HG02642 (cell line): Measurements from ENCODE around the gene RUBCNL.

Experiments used
- ATAC-seq: cut with Tn5 transposase; IDR thresholded peaks from one replicate; pipeline ENCODE4 v1.9.1; 2021; ENCODE audit warnings: mild to moderate bottlenecking; ENCODE audit not compliant: unreplicated experiment, poor library complexity

The RUBCNL gene

GRCh38 chr13:46343279-46343994, 43.6 kb downstream of the RUBCNL start:
- ATAC-seq: no peak

GRCh38 chr13:46342538-46342937, 44.5 kb downstream of the RUBCNL start:
- no peak for ATAC-seq

DNA sequence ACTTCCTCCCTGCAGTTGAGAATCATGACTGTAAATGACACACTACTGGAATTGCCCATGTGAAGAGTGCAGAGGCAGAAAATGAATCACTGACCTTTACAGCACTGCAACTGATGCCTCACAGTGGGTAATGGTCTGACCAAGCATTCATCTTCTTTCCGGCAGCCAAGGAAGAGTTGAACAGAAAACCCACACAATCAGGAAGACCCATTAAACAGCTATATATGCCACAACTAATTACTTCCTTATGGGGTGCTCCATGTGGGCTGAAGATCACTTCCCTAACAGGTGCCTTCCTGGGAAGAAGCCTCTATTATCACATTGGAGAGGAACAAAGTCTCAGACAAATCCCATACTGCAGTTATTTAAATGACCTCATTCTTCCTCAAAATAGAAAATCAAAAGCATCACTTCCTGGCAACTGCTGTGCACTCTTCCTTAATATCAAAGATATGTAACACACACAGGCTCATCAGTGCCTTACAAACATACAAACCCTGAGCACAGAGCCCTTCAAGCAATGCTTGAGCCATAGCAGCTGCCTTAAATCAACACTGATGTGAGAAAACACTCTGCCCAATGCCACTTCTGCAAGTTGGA, 45.8 kb downstream of the RUBCNL start:
- peak; percentile 78 for ATAC-seq

DNA sequence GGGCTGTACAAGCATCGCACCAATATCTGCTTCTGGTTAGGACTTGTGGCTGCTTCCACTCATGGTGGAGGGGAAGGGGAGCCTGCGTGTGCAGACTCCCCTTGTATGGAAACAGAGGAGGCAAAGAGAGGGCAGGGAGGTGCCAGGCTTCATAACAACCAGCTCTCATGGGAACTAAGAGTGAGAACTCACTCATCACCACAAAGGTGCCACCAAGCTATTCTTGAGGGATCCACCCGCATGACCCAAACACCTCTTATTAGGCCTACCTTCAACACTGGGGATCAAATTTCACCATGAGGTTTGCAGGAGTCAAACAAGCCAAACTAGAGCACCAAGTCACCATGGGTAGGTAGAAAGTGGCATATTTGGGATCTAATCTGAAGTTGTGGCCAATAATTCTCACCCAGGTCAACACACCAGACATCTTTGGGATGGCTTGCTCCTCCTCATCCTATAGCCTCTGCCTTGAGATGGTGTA, 46.4 kb downstream of the RUBCNL start:
- peak; percentile 12 for ATAC-seq

- no peak for ATAC-seq
Measured at GRCh38 chr13:46340011-46340410, 47.0 kb downstream of the RUBCNL start.

DNA sequence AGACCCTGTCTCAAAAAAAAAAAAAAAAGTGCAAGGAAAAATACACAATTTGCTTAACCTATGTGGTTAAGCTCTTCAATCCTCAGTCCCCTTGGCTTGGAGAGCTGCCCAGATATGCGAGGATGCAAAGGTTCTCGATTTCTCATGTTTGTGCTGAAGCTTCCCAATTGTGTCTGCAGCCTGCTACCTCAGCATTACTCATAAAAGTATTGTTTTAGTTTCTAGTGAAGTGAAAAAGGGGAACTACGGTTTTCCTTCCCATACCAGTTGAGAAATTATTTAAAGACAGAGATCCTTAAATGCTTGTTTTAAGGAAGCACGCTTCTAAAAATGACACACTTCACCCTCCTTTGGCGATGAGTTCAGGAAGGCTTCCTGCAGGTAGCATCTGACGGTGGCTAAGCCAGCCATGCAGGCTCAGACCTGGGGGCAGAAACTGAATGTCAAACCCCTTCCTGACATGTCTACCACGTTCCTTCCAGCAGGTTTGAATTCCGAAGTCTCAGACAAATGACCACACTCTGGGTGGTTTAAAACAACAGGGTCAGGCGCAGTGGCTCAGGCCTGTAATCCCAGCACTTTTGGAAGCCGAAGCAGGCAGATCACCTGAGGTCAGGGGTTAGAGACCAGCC, 47.9 kb downstream of the RUBCNL start:
- ATAC-seq: no peak

DNA sequence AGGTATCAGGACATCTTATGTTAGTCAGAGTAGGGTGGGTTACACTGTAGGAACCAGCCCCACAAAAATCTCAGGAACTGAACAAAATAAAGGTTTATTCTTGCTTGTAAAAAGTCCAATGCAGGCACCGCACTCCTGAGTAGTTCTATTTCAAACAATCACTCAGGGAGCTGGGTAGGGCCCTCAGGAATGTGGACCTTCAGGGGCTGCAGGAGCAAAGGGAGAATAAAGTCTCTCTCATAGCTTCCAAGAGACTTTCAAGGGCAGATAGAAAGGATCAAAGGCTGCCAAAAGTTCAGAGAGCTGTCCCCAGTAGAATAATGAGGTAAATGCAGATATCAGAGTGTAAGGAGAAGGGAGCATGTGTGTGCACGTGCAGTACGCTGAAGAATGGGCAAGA, 49.4 kb downstream of the RUBCNL start:
- no peak for ATAC-seq

DNA sequence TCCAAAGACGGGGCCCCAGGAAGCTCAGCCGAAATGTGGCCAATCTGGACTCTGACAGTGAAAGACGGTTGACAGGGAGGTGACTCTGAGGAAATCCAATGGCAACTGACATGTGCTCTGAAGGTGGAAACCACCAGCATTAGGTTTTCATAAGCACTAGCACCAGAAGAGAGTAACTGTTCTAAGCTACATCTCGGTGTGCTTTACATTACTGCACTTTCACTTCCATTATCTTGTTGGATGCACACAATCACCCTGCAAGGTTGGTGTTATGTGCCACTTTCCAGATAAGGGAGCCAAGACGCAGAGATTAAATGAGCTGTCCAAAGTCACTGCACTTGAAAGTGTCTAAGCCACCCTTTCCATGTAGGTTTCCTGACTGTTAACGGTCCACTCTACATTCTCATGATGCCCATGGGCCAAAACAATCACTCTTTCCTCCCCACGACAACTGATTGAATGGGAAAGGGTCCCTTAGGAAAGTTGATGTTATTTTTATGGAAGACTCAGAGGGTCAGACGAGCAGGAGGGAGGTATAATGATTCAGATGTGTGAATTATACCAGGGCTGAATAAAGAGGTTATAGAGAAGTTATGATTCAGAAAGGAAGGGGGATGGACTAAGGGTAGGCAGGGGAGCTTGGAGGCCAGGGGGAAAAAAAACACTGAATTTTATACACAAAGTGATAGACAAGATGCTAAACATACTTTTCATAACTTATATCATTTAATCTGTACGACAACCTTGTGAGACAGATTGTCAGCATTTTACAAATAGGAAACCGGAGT, 52.8 kb downstream of the RUBCNL start:
- no peak for ATAC-seq

DNA sequence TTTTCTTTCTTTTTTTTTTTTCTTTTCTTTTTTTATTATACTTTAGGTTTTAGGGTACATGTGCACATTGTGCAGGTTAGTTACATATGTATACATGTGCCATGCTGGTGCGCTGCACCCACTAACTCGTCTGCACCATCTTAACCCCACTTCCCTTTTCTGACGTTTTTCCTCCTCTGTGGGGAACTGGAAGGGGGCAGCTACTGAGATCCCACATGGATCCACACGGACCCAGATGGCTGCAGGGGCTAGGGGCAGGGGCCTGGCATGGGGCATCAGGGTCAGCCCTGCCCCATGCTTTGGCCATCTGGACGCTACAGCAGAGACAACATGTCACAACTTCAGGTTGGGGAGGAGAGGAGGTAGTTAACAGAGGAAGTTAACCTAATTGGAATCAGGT, 54.3 kb downstream of the RUBCNL start:
- no peak for ATAC-seq

GRCh38 chr13:46329624-46330023, 57.4 kb downstream of the RUBCNL start:
- ATAC-seq: no peak

- no peak for ATAC-seq
Measured at GRCh38 chr13:46327246-46327645, 59.8 kb downstream of the RUBCNL start.

DNA sequence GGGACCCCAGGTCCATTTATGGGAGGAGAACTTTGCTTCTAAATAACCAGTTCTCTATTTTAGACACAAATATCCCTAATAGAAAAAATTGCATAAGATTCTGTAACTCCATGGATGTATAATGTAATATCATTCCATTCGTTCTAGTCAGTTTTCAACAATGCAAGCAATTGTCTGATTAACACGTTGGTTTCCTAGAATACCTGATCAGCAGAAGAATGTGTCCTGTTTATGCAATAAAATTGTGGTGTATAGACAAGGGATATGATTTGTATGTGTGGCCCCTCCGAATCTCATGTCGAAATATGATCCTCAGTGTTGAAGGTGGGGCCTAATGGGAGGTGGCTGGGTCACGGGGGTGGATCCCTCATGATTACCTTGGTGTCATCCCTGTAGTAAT, 62.1 kb downstream of the RUBCNL start:
- no peak for ATAC-seq

GRCh38 chr13:46321494-46322225, 65.4 kb downstream of the RUBCNL start:
- peak; percentile 50 for ATAC-seq

- ATAC-seq: no peak
Measured at GRCh38 chr13:46320821-46321220, 66.2 kb downstream of the RUBCNL start.

DNA sequence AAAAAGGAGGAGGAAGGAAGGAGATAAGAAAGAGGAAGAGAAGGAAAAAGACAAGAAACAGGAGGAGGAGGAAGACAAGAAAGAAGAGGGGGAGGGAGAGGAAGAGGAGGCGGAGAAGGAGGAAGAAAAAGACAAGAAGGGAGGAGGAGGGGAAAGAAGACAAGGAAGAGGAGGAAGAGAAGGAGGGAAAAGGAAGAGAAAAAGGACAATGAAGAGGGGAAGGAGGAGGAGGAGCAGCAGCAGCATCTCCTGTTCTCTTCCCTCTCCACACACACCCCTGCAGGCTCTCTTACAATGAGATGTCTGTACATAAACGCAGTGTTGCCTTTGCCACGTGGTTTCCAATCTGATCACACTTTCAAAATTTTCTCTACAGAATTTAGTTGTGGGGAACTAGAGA, 66.6 kb downstream of the RUBCNL start:
- ATAC-seq: no peak

- ATAC-seq: no peak
Measured at GRCh38 chr13:46318986-46319385, 68.1 kb downstream of the RUBCNL start.

DNA sequence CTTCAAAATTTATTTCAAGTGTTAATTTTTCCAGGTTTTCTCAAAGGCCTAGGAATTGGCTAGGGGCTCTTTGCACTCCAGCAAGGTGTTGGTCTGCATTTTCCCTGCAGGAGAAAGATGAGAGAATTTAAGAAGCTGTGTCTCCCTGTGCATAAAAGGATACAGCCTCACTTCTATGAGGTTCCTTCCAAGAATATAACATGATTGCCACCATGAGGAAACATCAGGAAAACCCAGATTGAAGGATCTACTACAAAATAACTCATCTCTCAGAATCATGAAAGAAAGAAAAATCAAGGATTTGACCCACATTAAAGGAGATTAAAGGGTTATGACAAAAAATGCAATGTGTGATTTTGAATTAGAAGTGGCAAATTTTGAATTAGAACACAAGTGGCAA, 69.9 kb downstream of the RUBCNL start:
- ATAC-seq: no peak

GRCh38 chr13:46315491-46316075, 71.5 kb downstream of the RUBCNL start:
- ATAC-seq: no peak

GRCh38 chr13:46315036-46315435, 72.0 kb downstream of the RUBCNL start:
- no peak for ATAC-seq

GRCh38 chr13:46314587-46314986, 72.5 kb downstream of the RUBCNL start:
- ATAC-seq: no peak
